Measurements from ENCODE around the gene LAMA4.

The LAMA4 gene

GRCh38 chr6:112086744-112087135, 167.6 kb downstream of the LAMA4 start:
- Histone ChIP-seq H3K4me2 (peak overlapping the region; percentile 92), H3K27ac (peak overlapping the region; percentile 63; the same call in 1 of the 2 replicates), H3K36me3 (ENCODE audit: insufficient read depth) (no peaks in the 10 kb centered on the region), H3K79me2 (ENCODE audit: insufficient read depth, low read depth) (no peaks in the 10 kb centered on the region), H3K27me3 (ENCODE audit: insufficient read depth, low read depth) (no peaks in the 10 kb centered on the region), H2AFZ (ENCODE audit: low read depth) (peak overlapping the region; percentile 72), H3K4me1 (ENCODE audit: low read depth, poor library complexity, severe bottlenecking) (peaks cover 18% of the 10 kb centered on the region), H3K4me3 (IDR thresholded peaks at IDR 0.05; ENCODE audit: insufficient read depth, low read depth, low read length) (no peak overlapping the region), H4K20me1 (ENCODE audit: insufficient read depth) (no peaks in the 10 kb centered on the region), H3K9ac (peak overlapping the region; percentile 63; the same call in 1 of the 2 replicates)
- 0 out of 2 replicates have a peak, but pooled peaks have one; percentile 18 for TF ChIP-seq CTCF (conservative IDR thresholded peaks at IDR 0.05; ENCODE audit: low read depth, low read length)

GRCh38 chr6:112085286-112086065, 168.9 kb downstream of the LAMA4 start:
- peak overlapping the region; percentile 92 for H3K4me2 ChIP-seq
- H2AFZ ChIP-seq (ENCODE audit: low read depth): no peak overlapping the region
- no peaks in the 10 kb centered on the region for H3K36me3 ChIP-seq (ENCODE audit: insufficient read depth)
- no peaks in the 10 kb centered on the region for H3K79me2 ChIP-seq (ENCODE audit: insufficient read depth, low read depth)
- H3K4me1 ChIP-seq (ENCODE audit: low read depth, poor library complexity, severe bottlenecking): peaks cover 18% of the 10 kb centered on the region
- no peak overlapping the region for H3K27ac ChIP-seq
- no peaks in the 10 kb centered on the region for H3K27me3 ChIP-seq (ENCODE audit: insufficient read depth, low read depth)
- no peaks in the 10 kb centered on the region for H4K20me1 ChIP-seq (ENCODE audit: insufficient read depth)
- no peak overlapping the region for H3K9ac ChIP-seq
- H3K4me3 ChIP-seq (IDR thresholded peaks at IDR 0.05; ENCODE audit: insufficient read depth, low read depth, low read length): no peak overlapping the region
- TF ChIP-seq CTCF (conservative IDR thresholded peaks at IDR 0.05; ENCODE audit: low read depth, low read length): no peak

- H3K4me2 ChIP-seq: no peak overlapping the region
- H3K4me1 ChIP-seq (ENCODE audit: low read depth, poor library complexity, severe bottlenecking): peaks cover 10% of the 10 kb centered on the region
- no peaks in the 10 kb centered on the region for H3K79me2 ChIP-seq (ENCODE audit: insufficient read depth, low read depth)
- no peak overlapping the region for H2AFZ ChIP-seq (ENCODE audit: low read depth)
- TF ChIP-seq CTCF (conservative IDR thresholded peaks at IDR 0.05; ENCODE audit: low read depth, low read length): no peak
- H3K4me3 ChIP-seq (IDR thresholded peaks at IDR 0.05; ENCODE audit: insufficient read depth, low read depth, low read length): no peak overlapping the region
- H3K27ac ChIP-seq: no peak overlapping the region
- H3K27me3 ChIP-seq (ENCODE audit: insufficient read depth, low read depth): no peaks in the 10 kb centered on the region
- no peaks in the 10 kb centered on the region for H4K20me1 ChIP-seq (ENCODE audit: insufficient read depth)
- H3K36me3 ChIP-seq (ENCODE audit: insufficient read depth): no peaks in the 10 kb centered on the region
- no peak overlapping the region for H3K9ac ChIP-seq
Measured at GRCh38 chr6:112081569-112081968, 172.8 kb downstream of the LAMA4 start.

GRCh38 chr6:112066606-112067005, 187.8 kb downstream of the LAMA4 start:
- TF ChIP-seq CTCF (conservative IDR thresholded peaks at IDR 0.05; ENCODE audit: low read depth, low read length): no peak
- Histone ChIP-seq H3K79me2 (ENCODE audit: insufficient read depth, low read depth) (no peaks in the 10 kb centered on the region), H3K4me1 (ENCODE audit: low read depth, poor library complexity, severe bottlenecking) (no peaks in the 10 kb centered on the region), H3K4me3 (IDR thresholded peaks at IDR 0.05; ENCODE audit: insufficient read depth, low read depth, low read length) (no peak overlapping the region), H2AFZ (ENCODE audit: low read depth) (no peak overlapping the region), H3K27ac (no peak overlapping the region), H3K36me3 (ENCODE audit: insufficient read depth) (no peaks in the 10 kb centered on the region), H3K27me3 (ENCODE audit: insufficient read depth, low read depth) (no peaks in the 10 kb centered on the region), H3K4me2 (no peak overlapping the region), H4K20me1 (ENCODE audit: insufficient read depth) (no peaks in the 10 kb centered on the region), H3K9ac (no peak overlapping the region)

All from KMS-11 (cell line).